Measurements from ENCODE around the gene TNFRSF19.

The TNFRSF19 gene

GRCh38 chr13:23630349-23631093, 60.3 kb downstream of the TNFRSF19 start:
- DNase-seq (ENCODE audit: insufficient read length, low spot score) (no peak), FAIRE-seq (no peak)
- no peak for TF ChIP-seq TAF1 (IDR thresholded peaks at IDR 0.05; ENCODE audit: low read depth, low read length)
- no peak for TF ChIP-seq POU2F2 (IDR thresholded peaks at IDR 0.05; ENCODE audit: low read depth, low read length)
- no peak for TF ChIP-seq POLR2AphosphoS5 (IDR thresholded peaks at IDR 0.05; ENCODE audit: low read depth, low read length)
- TF ChIP-seq SPI1 (IDR thresholded peaks at IDR 0.05; ENCODE audit: low read depth, low read length): no peak
- TF ChIP-seq PAX5 (IDR thresholded peaks at IDR 0.05; ENCODE audit: insufficient read depth, low read length, severe bottlenecking): no peak
- no peak for TF ChIP-seq POLR2A (IDR thresholded peaks at IDR 0.05; ENCODE audit: low read depth, low read length)

- FAIRE-seq: no peak
- no peak for DNase-seq (ENCODE audit: insufficient read length, low spot score)
- TF ChIP-seq PAX5 (IDR thresholded peaks at IDR 0.05; ENCODE audit: insufficient read depth, low read length, severe bottlenecking) (no peak), POLR2A (IDR thresholded peaks at IDR 0.05; ENCODE audit: low read depth, low read length) (no peak), POU2F2 (IDR thresholded peaks at IDR 0.05; ENCODE audit: low read depth, low read length) (no peak), POLR2AphosphoS5 (IDR thresholded peaks at IDR 0.05; ENCODE audit: low read depth, low read length) (no peak), TAF1 (IDR thresholded peaks at IDR 0.05; ENCODE audit: low read depth, low read length) (no peak), SPI1 (IDR thresholded peaks at IDR 0.05; ENCODE audit: low read depth, low read length) (no peak)
Measured at GRCh38 chr13:23631311-23632047, 61.3 kb downstream of the TNFRSF19 start.

- DNase-seq (ENCODE audit: insufficient read length, low spot score): no peak
- TF ChIP-seq SPI1 (IDR thresholded peaks at IDR 0.05; ENCODE audit: low read depth, low read length) (no peak), POLR2A (IDR thresholded peaks at IDR 0.05; ENCODE audit: low read depth, low read length) (no peak), POLR2AphosphoS5 (IDR thresholded peaks at IDR 0.05; ENCODE audit: low read depth, low read length) (no peak), PAX5 (IDR thresholded peaks at IDR 0.05; ENCODE audit: insufficient read depth, low read length, severe bottlenecking) (no peak), POU2F2 (IDR thresholded peaks at IDR 0.05; ENCODE audit: low read depth, low read length) (no peak), TAF1 (IDR thresholded peaks at IDR 0.05; ENCODE audit: low read depth, low read length) (no peak)
- no peak for FAIRE-seq
Measured at GRCh38 chr13:23632048-23632582, 61.9 kb downstream of the TNFRSF19 start.

GRCh38 chr13:23632741-23633140, 62.5 kb downstream of the TNFRSF19 start:
- FAIRE-seq: no peak
- no peak for DNase-seq (ENCODE audit: insufficient read length, low spot score)
- TF ChIP-seq POLR2AphosphoS5 (IDR thresholded peaks at IDR 0.05; ENCODE audit: low read depth, low read length): no peak
- no peak for TF ChIP-seq POLR2A (IDR thresholded peaks at IDR 0.05; ENCODE audit: low read depth, low read length)
- no peak for TF ChIP-seq TAF1 (IDR thresholded peaks at IDR 0.05; ENCODE audit: low read depth, low read length)
- TF ChIP-seq PAX5 (IDR thresholded peaks at IDR 0.05; ENCODE audit: insufficient read depth, low read length, severe bottlenecking): no peak
- no peak for TF ChIP-seq POU2F2 (IDR thresholded peaks at IDR 0.05; ENCODE audit: low read depth, low read length)
- TF ChIP-seq SPI1 (IDR thresholded peaks at IDR 0.05; ENCODE audit: low read depth, low read length): no peak

- no peak for FAIRE-seq
- DNase-seq (ENCODE audit: insufficient read length, low spot score): no peak
- no peak for TF ChIP-seq PAX5 (IDR thresholded peaks at IDR 0.05; ENCODE audit: insufficient read depth, low read length, severe bottlenecking)
- TF ChIP-seq SPI1 (IDR thresholded peaks at IDR 0.05; ENCODE audit: low read depth, low read length): no peak
- TF ChIP-seq POLR2A (IDR thresholded peaks at IDR 0.05; ENCODE audit: low read depth, low read length): no peak
- no peak for TF ChIP-seq POU2F2 (IDR thresholded peaks at IDR 0.05; ENCODE audit: low read depth, low read length)
- TF ChIP-seq POLR2AphosphoS5 (IDR thresholded peaks at IDR 0.05; ENCODE audit: low read depth, low read length): no peak
- TF ChIP-seq TAF1 (IDR thresholded peaks at IDR 0.05; ENCODE audit: low read depth, low read length): no peak
Measured at GRCh38 chr13:23634897-23635296, 64.7 kb downstream of the TNFRSF19 start.

GRCh38 chr13:23636360-23636759, 66.1 kb downstream of the TNFRSF19 start:
- no peak for TF ChIP-seq TAF1 (IDR thresholded peaks at IDR 0.05; ENCODE audit: low read depth, low read length)
- no peak for TF ChIP-seq POLR2A (IDR thresholded peaks at IDR 0.05; ENCODE audit: low read depth, low read length)
- no peak for TF ChIP-seq POU2F2 (IDR thresholded peaks at IDR 0.05; ENCODE audit: low read depth, low read length)
- TF ChIP-seq PAX5 (IDR thresholded peaks at IDR 0.05; ENCODE audit: insufficient read depth, low read length, severe bottlenecking): no peak
- TF ChIP-seq POLR2AphosphoS5 (IDR thresholded peaks at IDR 0.05; ENCODE audit: low read depth, low read length): no peak
- no peak for TF ChIP-seq SPI1 (IDR thresholded peaks at IDR 0.05; ENCODE audit: low read depth, low read length)
- DNase-seq (ENCODE audit: insufficient read length, low spot score): no peak
- FAIRE-seq: no peak

- DNase-seq (ENCODE audit: insufficient read length, low spot score) (no peak), FAIRE-seq (no peak)
- TF ChIP-seq POLR2A (IDR thresholded peaks at IDR 0.05; ENCODE audit: low read depth, low read length) (no peak), TAF1 (IDR thresholded peaks at IDR 0.05; ENCODE audit: low read depth, low read length) (no peak), SPI1 (IDR thresholded peaks at IDR 0.05; ENCODE audit: low read depth, low read length) (no peak), POU2F2 (IDR thresholded peaks at IDR 0.05; ENCODE audit: low read depth, low read length) (no peak), POLR2AphosphoS5 (IDR thresholded peaks at IDR 0.05; ENCODE audit: low read depth, low read length) (no peak), PAX5 (IDR thresholded peaks at IDR 0.05; ENCODE audit: insufficient read depth, low read length, severe bottlenecking) (no peak)
Measured at GRCh38 chr13:23637829-23638228, 67.6 kb downstream of the TNFRSF19 start.

- no peak for DNase-seq (ENCODE audit: insufficient read length, low spot score)
- FAIRE-seq: no peak
- TF ChIP-seq TAF1 (IDR thresholded peaks at IDR 0.05; ENCODE audit: low read depth, low read length): no peak
- no peak for TF ChIP-seq PAX5 (IDR thresholded peaks at IDR 0.05; ENCODE audit: insufficient read depth, low read length, severe bottlenecking)
- no peak for TF ChIP-seq SPI1 (IDR thresholded peaks at IDR 0.05; ENCODE audit: low read depth, low read length)
- no peak for TF ChIP-seq POU2F2 (IDR thresholded peaks at IDR 0.05; ENCODE audit: low read depth, low read length)
- no peak for TF ChIP-seq POLR2AphosphoS5 (IDR thresholded peaks at IDR 0.05; ENCODE audit: low read depth, low read length)
- no peak for TF ChIP-seq POLR2A (IDR thresholded peaks at IDR 0.05; ENCODE audit: low read depth, low read length)
Measured at GRCh38 chr13:23639674-23640073, 69.5 kb downstream of the TNFRSF19 start.

GRCh38 chr13:23642110-23642509, 71.9 kb downstream of the TNFRSF19 start:
- FAIRE-seq (no peak), DNase-seq (ENCODE audit: insufficient read length, low spot score) (no peak)
- TF ChIP-seq POLR2AphosphoS5 (IDR thresholded peaks at IDR 0.05; ENCODE audit: low read depth, low read length) (no peak), POU2F2 (IDR thresholded peaks at IDR 0.05; ENCODE audit: low read depth, low read length) (no peak), PAX5 (IDR thresholded peaks at IDR 0.05; ENCODE audit: insufficient read depth, low read length, severe bottlenecking) (no peak), TAF1 (IDR thresholded peaks at IDR 0.05; ENCODE audit: low read depth, low read length) (no peak), POLR2A (IDR thresholded peaks at IDR 0.05; ENCODE audit: low read depth, low read length) (no peak), SPI1 (IDR thresholded peaks at IDR 0.05; ENCODE audit: low read depth, low read length) (no peak)
